GM21381 (cell line): Measurements from ENCODE around the gene NTN4.
"Not testable (repeated sequence)": the region's sequence is repeated elsewhere in the genome, so short reads cannot be mapped to it uniquely, and the experiment has no call there.

Source experiments
- ATAC-seq: cut with Tn5 transposase; IDR thresholded peaks from one replicate; pipeline ENCODE4 v1.9.1; 2021; ENCODE audit warnings: mild to moderate bottlenecking, moderate library complexity; ENCODE audit not compliant: unreplicated experiment

NTN4 gene

DNA sequence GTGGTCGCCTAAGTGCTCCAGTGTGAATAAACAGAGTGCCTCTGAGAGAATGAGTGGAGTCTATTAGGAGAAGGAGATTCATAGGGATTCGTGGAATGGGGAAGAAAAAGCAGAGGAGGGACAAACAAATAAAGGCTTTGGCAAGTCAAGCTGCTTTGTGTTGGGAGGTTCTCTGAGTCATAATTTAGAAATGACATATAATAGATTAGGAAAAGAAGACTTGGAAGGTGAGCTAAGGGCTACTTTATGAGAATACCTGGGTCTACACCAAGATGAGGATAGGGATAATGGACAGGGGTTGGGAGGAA, 6.4 kb upstream of the NTN4 start:
- ATAC-seq, result no peak

GRCh38 chr12:95796225-95796981, 5.8 kb upstream of the NTN4 start:
- no peak for ATAC-seq

GRCh38 chr12:95790917-95791849, 619 bp upstream of the NTN4 start:
- no peak for ATAC-seq

DNA sequence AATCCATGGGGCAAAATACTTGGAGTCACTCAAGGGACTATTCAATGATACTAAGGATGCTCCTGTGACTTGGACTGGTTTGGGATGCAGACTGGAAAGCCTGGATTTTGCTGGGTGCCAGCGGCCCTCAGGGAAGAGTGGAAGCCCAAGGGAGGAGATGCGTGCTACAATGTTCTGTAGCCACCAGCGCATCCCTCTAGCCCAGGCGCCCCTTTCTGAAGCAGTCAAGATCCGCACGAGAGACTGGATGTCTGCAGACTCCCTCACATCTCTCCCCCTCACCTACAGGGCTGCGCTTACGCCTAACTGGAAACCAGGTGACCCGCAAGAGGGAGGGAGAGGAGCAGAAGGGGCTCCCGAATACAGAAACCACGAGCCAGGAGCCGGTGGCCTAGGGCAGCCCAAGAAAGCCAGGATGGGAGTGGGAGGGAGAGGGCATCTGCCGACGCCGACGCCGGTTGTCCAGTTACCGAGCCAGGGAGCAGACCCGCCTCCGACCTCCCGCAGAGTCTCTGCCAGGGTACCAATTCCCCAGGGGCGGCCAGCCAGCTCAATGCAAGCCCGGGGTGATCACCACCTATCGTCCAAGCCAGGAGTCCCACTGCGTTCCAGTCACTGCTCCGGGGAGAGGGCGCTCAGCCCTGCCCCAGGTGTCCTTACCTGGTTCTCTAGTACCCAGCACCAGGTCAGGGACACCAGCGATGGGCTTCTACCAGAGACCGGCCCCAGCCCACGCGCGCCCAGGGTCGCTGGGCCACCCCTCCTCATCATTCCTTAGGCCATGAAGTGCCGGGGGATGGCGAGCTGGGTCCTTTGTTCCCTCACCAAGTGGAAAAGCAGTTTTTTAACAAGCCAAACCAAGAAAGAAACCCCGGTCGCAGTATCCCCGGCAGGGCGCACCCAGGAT, 1.2 kb downstream of the NTN4 start:
- ATAC-seq, result no peak

DNA sequence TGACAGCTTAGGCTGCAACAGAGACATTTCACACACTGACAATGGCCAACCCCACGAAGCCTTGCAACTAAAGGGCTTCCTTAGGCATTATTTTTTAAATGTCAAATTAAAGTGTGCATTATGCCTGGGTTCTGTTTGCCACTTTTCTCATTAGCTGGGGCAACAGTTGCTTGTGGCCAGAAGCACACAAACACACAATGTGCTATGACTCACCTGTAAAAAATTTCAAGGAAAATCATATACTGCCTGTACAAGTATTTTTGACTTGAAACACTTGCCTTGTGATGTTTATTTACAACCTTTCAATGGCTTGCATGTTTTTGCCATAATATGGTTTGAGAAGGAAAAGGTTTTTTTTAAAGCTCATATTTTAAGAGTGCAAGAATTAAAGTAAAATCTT, 1.9 kb downstream of the NTN4 start:
- ATAC-seq, result no peak

- ATAC-seq, result no peak
Observed at GRCh38 chr12:95787274-95787818, 3.2 kb downstream of the NTN4 start.

- no peak for ATAC-seq
Observed at GRCh38 chr12:95784915-95785314, 5.6 kb downstream of the NTN4 start.

DNA sequence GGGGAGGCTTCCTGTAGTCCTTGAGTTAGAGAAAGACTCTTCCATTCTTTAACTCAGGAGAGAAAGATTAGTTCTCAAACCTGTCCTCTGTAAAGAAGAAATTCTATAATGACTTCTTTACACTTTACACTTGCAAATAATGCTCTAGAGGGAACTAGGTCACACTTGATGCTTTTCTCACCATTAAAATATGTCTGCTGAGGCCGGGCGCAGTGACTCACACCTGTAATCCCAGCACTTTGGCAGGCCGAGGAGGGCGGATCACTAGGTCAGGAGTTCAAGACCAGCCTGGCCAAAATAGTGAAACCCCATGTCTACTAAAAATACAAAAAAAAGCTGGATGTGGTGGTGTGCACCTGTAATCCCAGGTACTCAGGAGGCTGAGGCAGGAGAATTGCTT, 6.3 kb downstream of the NTN4 start:
- ATAC-seq, result no peak

- ATAC-seq, result not testable (repeated sequence)
Observed at GRCh38 chr12:95775466-95775865, 15.1 kb downstream of the NTN4 start.

DNA sequence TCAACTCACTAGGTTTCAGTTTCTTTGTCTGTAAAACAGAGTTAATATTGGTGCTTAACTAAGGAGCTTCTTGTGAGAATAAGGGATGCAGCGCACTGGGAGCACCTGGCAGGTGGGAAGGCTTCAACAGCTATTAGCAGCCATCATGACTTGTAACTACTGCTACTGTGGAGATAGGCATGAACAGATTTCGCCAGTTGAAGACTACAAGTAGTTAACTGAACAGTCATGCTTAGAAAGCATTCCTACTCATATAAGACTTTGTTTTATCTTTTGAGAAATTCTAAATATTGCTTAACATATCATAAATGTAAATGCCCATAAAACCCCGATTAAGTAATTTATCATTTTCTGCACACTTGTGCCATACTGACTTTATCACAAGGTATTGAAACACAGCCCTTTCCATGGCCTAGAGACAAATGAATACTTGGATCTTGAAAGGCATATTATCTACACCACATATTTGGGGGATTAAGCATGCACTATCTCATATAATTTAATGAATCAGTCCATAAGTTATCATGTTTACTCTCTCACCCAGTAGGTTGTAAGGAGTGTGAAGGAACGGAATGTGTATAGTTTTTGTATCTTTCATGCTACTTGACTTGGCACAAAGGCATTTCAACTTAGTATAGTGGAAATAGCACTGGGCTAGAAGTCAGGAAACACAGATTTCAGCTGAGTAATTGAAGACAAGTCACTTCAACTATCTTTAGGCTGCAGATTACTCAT, 16.1 kb downstream of the NTN4 start:
- ATAC-seq, result no peak

DNA sequence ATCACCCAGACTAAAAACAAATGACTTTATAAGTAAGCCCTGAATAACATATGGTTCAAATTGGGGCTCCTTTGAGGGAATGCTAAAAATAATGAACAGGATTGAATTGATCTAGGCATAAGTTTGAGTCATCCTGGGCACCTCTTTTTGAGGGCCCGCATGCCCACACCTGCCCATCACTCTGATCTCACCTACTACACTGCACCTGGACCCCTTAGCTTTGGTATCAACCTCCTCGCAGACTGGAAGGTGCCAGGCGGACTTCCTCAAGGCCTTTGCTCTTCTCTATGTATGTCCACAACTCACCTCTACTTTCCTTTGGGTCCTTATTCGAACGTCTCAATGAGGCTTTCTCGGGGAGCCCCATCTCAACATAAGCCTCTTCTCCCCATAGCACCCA, 17.2 kb downstream of the NTN4 start:
- no peak for ATAC-seq

- no peak for ATAC-seq
Observed at GRCh38 chr12:95767703-95768102, 22.9 kb downstream of the NTN4 start.

GRCh38 chr12:95766356-95767019, 24.1 kb downstream of the NTN4 start:
- ATAC-seq, result no peak

GRCh38 chr12:95764848-95765247, 25.7 kb downstream of the NTN4 start:
- ATAC-seq, result no peak

GRCh38 chr12:95763809-95764253, 26.7 kb downstream of the NTN4 start:
- ATAC-seq, result no peak

DNA sequence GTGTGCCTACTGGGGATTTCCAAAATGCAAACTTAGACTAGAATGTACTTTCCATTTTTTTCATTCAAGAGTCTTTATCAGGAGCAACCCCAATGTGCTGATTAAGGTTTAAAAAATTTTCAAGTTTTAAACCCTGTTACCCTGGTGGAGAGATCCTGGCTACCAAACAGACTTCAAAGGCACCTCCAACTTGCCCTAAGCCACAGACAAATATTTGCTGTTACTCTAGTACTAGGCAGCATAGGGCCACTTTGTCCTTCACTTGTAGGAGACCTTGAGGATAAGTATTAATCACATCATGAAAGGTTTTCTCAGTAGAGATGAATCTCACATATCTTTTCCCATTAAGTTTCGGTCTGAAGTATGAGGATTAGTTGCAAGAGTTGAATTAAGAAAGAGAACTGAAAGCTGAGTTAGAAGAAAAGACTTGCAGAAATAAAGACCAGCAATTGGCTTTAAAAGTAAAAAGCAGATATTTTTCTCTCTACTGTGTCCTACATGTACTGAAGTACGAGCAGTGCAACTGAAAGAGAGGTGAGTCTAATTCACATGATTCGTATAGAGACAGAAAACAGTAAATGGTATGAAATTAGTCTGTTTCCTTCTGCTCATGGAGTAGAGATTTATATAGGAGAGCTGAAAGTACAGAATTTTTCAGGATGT, 28.3 kb downstream of the NTN4 start:
- ATAC-seq, result no peak

DNA sequence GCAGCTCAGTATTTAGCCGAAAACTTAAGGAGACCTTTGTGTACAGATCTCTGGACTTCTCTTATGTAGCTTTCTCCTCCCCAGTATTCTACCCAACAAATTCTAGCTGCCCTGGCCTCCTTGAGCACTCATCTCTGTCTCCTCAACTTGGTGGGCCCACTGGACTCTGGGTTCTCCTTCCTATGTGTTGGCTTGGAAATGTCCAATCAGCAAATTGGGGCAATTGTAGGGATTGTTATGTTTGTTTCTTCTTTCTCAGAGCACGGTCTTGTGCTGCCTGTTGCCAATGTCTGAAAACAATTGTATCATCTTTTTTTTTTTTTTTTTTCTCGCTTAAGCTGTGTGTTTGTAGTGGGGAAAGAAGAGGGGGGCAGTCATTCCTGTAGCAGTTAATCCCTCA, 30.2 kb downstream of the NTN4 start:
- no peak for ATAC-seq

- ATAC-seq, result no peak
Observed at GRCh38 chr12:95759718-95760117, 30.8 kb downstream of the NTN4 start.

GRCh38 chr12:95759039-95759438, 31.5 kb downstream of the NTN4 start:
- no peak for ATAC-seq
